GM19372 (cell line): ENCODE data around the gene ATP13A3.

Experiments
- ATAC-seq: cut with Tn5 transposase; IDR thresholded peaks from one replicate; pipeline ENCODE4 v1.9.1; 2021; ENCODE audit warnings: mild to moderate bottlenecking, low read depth, moderate library complexity; ENCODE audit not compliant: unreplicated experiment

Gene ATP13A3

GRCh38 chr3:194481103-194481502, 5.7 kb downstream of the ATP13A3 start:
- ATAC-seq = no peak

GRCh38 chr3:194476784-194477183, 10.0 kb downstream of the ATP13A3 start:
- no peak for ATAC-seq

GRCh38 chr3:194475978-194476377, 10.8 kb downstream of the ATP13A3 start:
- ATAC-seq = no peak

- no peak for ATAC-seq
These were observed 11.5 kb downstream of the ATP13A3 start for GRCh38 chr3:194475138-194475932.

- ATAC-seq = no peak
These were observed 12.1 kb downstream of the ATP13A3 start for GRCh38 chr3:194474675-194475074.

- ATAC-seq = peak; percentile 56
These were observed 14.4 kb downstream of the ATP13A3 start for GRCh38 chr3:194472290-194472920.

GRCh38 chr3:194471863-194472262, 14.9 kb downstream of the ATP13A3 start:
- no peak for ATAC-seq

GRCh38 chr3:194470615-194471014, 16.2 kb downstream of the ATP13A3 start:
- ATAC-seq = no peak

- ATAC-seq = no peak
These were observed 16.8 kb downstream of the ATP13A3 start for GRCh38 chr3:194469977-194470376.

GRCh38 chr3:194468086-194468485, 18.7 kb downstream of the ATP13A3 start:
- no peak for ATAC-seq

- ATAC-seq = no peak
These were observed 19.9 kb downstream of the ATP13A3 start for GRCh38 chr3:194466761-194467356.

GRCh38 chr3:194465920-194466570, 20.8 kb downstream of the ATP13A3 start:
- no peak for ATAC-seq

GRCh38 chr3:194465246-194465645, 21.6 kb downstream of the ATP13A3 start:
- ATAC-seq = no peak

- no peak for ATAC-seq
These were observed 22.1 kb downstream of the ATP13A3 start for GRCh38 chr3:194464692-194465091.

- no peak for ATAC-seq
These were observed 23.9 kb downstream of the ATP13A3 start for GRCh38 chr3:194462936-194463335.

- no peak for ATAC-seq
These were observed 26.2 kb downstream of the ATP13A3 start for GRCh38 chr3:194460566-194460965.

GRCh38 chr3:194458131-194458530, 28.7 kb downstream of the ATP13A3 start:
- no peak for ATAC-seq

GRCh38 chr3:194455481-194455880, 31.3 kb downstream of the ATP13A3 start:
- no peak for ATAC-seq

GRCh38 chr3:194450341-194450740, 36.5 kb downstream of the ATP13A3 start:
- no peak for ATAC-seq

GRCh38 chr3:194449913-194450312, 36.9 kb downstream of the ATP13A3 start:
- no peak for ATAC-seq

- no peak for ATAC-seq
These were observed 39.1 kb downstream of the ATP13A3 start for GRCh38 chr3:194447657-194448056.
